NCI-H510A treated with DMSO at 0.1 percent for 48 hours (cell line): ENCODE results near the gene RAB3A.
A peak's percentile ranks its signal among the peaks of the same experiment; 100 is the strongest.

Experiments
- DNase-seq: peaks from one replicate; lab custom pipeline; 2025; lab: John Stamatoyannopoulos, UW

RAB3A gene, protein sequence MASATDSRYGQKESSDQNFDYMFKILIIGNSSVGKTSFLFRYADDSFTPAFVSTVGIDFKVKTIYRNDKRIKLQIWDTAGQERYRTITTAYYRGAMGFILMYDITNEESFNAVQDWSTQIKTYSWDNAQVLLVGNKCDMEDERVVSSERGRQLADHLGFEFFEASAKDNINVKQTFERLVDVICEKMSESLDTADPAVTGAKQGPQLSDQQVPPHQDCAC

DNA sequence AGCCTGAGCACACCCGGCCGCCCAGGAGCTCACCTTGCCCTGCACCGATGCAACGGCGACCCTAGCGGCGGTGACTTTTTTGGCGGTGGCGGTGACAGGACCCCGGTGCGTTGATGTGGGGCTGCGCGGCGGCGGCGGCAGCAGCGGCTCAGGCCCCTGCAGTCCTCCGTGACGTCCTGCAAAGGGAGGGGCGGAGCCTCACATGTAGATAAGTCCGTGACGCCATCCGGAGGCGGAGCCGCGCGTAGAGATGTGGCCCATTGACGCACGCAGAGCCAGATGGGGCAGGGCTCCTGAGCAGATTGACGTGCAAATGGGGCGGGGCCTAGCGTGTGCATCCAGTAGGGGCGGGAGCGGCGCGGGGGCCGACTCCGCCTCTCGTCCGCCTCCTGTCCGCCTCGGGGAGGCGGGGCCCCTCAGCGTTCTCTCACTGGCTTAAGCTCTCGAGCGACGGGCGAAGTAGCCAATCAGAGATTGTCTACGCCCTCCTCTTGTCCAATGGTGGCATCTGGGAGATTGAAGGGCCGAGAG lies at the start of gene RAB3A:
RAB3A (minus strand) TSS at position 180 of the 531 bp plus-strand sequence. CDS start 1,302 bp downstream, outside the sequence.
- peak; percentile 99 for DNase-seq

DNA sequence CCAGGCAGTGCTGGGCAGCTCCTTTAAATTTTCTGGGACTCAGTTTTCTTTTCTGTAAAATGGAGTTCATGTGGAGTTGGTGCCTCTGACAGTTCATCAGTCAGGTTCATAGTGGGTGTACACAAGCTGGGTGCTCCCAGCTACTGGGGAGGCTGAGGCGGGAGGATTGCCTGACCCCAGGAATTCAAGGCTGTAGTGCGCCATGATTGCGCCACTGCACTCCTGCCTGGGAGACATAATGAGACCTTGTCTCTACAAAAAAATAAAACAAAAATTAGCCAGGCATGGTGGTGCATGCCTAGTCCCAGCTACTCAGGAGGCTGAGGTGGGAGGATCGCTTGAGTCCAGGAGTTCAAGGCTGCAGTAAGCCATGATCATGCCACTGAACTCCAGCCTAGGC lies 49.3 kb upstream of the RAB3A start:
- DNase-seq = no peak

DNA sequence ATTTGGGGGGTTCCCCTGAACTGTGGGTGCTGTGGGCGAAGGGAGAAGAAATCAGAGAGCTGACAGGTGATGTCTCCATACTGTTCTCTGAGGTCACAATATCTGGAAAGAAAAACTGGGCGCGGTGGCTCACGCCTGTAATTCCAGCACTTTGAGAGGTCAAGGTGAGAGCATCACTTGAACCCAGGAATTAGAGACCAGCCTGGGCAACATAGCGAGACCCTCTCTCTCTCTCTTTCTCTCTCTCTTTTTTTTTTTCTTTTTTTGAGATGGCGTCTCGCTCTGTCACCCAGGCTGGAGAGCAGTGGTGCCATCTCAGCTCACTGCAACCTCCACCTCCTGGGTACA lies 48.5 kb upstream of the RAB3A start:
- no peak for DNase-seq

DNA sequence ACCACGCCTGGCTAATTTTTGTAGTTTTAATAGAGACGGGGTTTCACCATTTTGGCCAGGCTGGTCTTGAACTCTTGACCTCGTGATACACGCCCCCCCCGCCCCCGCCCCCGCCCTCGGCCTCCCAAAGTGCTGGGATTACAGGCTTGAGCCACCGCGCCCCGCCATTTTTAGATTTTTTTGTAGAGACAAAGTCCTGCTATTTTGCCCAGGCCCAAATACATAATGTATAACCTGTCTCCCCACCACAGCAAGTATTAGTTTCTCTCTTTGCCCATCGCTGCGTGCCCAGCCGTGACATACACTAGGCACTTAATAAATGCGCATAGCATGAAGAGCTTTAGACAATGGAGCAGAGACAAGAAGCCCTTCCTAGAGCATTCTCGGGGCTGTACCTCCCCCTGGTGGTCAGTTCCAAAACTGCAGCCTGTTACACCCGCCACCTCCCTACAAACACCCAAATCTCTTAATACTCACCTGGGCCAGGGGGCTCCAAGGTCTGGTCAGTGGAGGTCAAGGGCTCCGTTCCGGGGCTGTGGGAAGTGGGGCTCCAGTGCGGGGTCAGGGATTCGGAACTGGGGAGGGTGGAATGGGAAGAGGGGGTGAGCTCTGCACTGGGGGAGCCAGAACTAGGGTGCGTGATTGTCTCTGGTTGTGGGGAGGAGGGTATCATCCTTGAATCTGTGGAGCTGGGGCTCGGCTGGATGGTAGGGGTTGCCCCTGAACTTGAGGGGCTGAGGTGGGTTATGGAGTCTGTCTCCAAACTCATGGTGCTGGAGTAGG lies 47.9 kb upstream of the RAB3A start:
- DNase-seq = peak; percentile 82

DNA sequence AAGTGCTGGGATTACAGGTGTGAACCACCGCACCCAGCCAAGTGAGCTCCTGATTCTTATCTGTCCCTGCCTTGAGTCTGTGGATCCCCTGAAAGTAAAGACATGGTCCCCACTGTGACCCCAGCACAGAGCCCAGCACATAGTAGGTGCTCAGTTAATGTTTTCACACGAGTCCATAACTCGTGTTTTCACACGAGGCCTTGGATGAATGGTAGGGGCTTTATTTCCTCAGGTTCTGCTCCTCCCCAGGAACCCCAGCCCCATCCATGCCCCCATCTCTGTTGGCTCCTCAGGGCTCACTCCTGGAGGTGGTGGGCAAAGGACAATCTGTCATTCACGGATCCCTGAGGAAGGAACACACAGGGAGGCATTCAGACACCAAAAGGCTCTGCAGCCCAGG lies 46.0 kb upstream of the RAB3A start:
- DNase-seq = no peak

DNA sequence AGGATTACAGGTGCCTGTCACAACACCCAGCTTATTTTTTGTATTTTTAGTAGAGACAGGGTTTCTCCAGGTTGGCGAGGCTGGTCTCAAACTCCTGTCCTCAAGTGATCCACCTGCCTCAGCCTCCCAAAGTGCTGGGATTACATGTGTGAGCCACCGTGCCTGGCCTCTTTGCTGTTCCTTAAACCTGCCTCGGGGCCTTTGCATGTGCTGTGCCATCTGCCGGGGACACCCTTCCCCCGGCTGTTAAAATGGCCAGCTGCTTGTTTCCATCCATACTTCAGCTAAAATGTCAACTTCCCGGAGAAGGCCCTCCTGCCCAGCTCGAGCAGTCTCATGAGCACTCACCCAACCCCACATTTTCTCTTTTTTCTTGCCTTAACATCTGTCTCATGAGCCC lies 41.5 kb upstream of the RAB3A start:
- DNase-seq = no peak

DNA sequence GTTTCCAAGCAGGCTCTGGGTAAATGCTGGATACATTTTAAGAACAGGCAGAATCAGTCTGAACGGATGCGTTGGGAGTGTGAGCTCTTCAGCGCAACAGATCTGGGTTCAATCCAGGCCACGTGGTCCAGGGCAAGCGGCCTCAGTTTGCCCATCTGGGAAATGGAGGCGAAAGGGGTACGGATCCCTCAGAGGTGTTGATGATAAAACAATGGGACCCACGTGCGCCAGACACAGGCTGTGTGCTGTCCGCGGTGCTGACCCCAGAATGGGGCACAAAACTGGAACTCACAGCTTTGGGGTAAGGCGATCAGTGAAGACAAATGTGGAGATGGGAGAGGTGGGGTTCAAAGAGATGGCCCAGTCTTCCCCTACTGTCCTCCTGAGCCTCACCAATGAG lies 35.5 kb upstream of the RAB3A start:
- no peak for DNase-seq

DNA sequence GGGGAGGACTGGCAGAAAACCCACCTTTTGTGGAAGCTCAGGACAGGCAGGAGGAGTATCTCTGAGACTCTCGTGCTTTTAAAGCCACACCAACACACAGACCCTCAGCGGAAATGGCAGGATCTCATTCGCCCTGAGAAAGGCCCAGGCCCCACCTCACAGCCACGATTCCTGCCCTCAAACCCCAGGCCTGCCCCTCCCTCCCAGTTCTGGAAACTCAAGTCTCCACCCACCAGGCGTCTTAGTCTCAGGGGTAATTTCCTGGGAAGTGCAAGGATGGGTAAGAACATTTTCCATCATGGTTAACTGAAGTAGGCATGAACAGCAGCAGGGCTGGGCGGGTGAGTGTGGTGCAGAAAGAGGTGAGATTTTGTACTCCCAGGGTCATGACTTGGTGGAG lies 30.4 kb upstream of the RAB3A start:
- no peak for DNase-seq

DNA sequence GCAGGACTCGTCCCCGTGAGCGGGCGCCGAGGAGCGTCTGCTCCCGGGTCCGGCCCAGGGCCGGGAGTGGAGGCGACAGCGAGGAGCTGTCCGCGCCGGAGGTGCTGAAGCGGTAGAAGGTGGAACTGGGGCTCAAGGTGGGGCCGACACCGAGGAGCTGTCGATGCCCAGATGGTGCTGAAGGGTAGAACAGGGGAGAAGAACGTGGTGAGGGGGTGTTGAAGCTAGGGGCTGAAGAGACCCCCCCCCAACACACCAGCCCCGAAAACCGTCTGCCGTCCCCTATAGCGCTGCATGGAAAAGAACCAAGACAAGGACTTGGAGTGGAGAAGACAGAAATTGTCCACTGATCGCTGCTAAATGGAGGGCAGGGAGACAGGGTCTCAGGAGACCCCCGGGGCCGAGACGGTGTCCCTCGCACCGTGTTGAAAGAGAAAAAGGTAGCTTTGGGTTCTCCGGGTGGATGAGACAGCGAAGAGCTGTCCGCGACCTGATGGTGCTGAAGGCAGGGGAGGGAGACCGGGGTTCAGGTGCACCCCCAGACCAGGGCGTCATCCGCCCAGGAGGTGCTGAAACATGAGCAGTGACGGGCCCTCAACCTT lies 29.5 kb upstream of the RAB3A start:
- DNase-seq = peak; percentile 79

DNA sequence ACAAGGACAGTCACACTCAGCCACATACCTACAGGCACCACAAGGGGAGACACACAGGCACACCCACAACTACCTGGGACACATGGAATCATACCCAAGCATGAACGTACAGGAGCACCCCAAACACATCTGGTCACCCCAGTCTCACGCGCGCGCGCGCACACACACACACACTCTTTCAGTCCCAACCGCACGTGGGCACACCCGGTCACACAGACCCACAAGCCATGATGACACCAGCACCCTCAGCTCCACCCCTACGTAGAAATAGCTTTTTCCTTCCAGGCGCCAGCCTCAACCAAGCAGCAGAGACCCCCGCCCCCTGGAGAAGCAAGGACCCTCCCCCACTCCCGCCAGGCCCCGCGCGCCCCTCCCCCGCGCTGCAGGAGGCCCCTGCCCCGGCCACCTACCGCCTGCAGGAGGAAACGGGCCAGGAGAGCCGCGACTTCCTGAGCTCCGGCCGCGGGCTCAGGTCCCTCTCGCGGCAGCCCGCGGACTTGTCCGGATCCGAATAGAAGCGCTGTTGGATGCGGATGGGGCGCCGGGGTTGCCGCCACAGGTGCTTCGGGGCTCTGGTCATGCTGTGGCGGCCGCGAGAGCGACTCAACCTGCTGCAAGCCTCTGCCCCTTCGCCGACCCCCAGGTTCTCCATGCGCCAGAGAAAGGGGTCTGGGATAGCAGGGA lies 28.8 kb upstream of the RAB3A start:
- peak; percentile 79 for DNase-seq

DNA sequence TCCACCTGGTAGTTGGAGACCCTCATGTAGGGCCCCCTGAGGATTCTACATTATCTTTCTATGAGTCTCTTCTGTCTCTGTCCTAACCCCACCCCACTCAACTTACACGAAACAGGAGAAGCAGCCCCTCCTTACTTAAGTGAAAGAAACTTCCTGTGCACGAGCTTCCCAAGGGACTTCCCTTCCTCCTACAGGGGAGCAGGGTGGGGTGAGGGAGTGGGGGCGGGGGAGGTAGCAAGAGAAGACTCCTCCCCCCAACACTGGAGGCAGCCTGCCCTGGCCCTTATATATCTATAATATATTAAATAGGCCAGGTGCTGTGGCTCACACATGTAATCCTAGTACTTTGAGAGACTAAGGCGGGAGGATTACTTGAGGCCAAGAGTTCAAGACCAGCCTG lies 27.9 kb upstream of the RAB3A start:
- no peak for DNase-seq

DNA sequence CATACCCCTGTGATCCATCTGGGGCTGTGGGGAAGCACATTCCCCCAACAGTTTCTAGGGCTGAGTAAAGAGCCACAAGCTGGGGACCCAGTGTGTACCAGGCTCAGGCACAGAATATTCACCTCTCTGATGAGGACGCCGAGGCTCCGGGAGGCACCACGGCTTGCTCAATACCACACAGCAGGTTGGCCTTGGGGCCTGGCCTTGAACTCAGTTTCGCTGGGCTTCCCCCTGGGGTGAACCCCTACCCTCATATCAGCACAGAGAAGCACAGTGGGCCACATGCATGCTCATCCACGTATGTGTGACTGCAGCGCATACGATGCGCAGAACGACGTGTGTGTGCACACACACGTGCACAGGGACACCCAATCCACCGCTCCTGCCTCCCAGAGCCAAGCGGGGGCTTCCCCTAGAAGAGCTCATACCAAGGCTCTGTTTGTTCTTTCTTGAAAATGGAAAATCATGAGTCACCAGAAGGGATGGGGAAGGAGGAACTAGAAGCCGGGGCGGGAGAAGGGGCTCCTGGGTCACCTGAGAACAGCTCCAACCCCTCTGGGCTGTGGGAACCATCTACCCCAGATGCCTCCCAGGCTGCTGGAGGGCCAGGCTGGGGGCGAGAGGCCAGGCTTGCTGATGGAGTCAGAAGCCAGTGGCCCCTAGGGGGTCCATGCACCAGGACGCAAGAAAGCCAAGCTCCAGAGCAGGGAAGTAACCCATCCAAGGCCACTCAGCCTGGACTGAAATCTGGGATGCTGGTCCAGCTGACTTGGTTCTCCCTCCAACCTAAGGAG lies 27.3 kb upstream of the RAB3A start:
- DNase-seq = no peak

DNA sequence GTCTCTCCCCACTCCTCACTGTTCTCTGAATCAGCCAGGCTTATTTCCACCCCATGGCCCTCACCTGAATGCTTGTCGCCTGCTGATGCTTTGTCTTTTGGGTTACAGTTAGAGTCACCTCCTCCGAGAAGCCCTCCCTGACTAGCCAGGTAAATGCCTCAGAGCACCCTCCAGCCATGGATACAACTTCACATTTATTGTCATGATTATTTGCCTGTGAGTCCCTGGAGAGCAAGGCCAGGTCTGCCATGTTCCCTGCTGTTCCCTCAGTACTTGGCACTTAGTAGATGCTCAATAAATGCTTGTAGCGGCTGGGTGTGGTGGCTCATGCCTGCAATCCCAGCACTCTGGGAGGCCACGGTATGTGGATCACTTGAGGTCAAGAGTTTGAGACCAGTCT lies 26.1 kb upstream of the RAB3A start:
- DNase-seq = no peak

DNA sequence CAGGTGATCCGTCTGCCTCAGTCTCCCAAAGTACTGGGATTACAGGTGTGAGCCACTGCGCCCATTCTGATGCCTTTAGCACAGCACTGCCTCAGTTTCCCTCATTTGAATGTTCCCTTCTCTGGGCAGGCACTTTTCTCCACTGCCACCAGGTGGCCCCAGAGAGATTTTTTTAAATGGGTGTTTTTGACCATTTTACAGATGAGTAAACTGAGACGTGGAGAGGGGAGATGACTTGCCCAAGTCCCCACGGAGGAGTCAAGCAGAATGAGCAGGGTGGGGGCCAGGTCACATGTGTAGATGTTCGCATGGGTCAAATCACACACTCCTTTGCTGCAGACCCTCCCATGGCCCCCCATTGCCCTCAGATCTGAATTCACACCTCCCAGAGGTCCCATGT lies 25.6 kb upstream of the RAB3A start:
- no peak for DNase-seq

DNA sequence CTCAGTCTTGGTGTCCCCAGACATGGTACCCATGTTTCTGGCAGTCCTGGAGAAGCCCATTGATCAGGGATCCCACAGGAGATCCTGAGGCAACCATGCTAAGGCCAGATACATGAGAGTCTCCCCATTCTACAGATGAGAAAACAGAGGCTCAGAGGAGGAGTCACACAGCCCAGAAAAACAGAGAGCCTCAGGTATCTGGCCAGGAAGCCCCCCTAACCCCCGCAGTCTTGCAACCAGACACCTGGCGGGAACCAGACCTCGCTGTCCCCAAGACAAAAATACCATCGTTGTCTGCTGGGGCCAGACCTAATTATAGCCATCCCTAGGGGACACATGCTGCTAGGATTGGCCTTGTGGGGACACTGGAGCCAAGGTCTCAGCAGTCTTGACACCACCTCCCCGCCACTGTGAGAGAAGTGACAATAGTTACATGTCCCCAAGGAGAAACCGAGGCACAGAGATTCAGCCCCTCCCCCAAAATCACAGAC lies 24.0 kb upstream of the RAB3A start:
- no peak for DNase-seq

DNA sequence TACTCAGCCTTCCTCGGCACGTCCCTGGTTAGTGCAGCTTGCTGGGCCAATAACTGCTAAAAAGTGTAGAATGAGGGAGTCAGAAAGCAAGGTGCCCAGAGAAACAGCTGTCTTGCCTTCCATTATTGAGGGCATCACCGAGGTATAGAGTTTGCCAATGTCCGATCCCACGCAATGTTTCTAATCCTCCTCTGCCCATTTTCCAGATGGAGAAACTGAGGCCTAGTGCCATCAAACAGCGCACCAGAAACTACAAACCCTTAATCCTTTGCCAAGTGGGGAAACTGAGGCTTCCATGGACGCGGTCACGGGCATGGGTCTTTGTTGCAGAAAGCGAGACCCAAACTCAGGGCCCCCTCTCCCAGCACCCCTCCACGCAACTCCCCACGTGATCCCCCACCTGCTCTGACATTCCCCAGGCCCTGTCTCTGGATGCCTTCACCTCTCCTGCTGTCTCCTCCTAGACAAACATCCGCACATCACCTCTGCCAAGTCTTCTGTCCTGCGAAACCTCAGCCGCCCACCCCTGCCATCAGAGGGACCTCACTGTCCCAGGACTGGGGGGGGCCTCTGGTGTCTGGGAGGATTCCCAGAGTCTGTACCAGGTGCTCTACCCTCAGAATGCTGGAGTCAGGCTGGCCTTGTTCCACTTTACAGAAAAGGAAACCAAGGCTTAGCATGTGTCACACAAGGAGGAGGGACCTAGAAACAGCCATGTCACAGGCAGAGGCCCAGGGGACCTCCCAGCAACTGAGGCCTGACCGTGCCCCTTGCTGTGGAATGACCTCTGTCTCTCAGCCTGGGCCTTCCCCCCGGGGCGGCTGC lies 23.3 kb upstream of the RAB3A start:
- no peak for DNase-seq

DNA sequence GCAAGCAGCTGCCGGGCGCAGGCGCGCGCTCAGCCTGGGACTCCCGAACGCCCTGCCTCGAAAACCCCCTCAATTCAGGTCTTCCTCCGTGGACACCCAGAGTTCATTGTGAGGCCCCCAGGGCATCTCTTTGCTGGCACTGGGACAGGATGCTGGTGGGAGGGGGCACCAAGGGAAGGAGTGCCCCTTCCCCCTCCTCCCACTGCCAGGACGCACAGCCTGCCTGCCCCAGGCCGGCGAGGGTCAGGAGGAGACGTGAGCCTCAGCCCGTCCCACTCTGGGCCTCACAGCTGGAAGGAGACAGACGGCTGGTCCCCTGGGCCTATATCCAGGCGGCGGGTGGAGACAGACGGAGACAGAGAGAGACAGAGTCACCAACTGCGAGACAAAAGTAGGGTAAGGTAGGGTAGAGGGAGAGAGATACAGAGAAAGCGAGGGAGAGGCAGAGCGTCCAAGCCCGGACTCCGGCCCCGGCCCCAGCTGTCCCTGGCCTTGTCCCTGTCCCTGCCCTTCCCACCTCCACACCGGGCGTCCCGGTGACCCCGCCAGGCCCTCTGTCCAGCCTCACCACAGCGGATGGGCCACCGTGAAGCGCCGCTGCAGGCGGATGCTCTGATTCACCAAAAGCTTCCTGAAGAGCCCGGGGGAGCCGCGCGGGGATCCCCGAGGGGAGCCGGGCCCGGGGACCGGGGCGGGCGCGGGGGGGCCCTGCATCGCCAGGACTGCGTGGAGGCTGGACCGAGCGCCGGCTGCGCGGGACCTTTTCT lies 22.0 kb upstream of the RAB3A start, which contains the start of gene PDE4C:
PDE4C (minus strand) TSS at position 737 of the 767 bp plus-strand sequence; CDS start at position 714, 23 bp downstream.
- no peak for DNase-seq

DNA sequence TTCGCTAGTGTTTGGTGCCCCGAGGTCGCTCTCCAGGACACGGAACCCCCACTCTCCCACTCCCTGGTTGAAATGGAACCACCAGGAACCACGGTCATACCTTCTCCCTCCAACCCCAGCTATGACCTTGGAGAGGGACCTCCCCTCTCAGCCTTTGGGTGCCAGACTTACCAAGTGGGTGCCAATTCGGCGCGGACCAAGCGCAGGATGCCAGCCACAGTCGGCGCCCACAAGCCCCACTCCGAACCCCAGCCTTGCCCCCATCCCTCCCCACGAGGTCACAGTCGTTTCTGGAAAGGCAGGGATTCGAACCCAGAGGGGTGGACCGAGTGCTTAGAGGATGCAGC lies 21.5 kb upstream of the RAB3A start:
- no peak for DNase-seq

DNA sequence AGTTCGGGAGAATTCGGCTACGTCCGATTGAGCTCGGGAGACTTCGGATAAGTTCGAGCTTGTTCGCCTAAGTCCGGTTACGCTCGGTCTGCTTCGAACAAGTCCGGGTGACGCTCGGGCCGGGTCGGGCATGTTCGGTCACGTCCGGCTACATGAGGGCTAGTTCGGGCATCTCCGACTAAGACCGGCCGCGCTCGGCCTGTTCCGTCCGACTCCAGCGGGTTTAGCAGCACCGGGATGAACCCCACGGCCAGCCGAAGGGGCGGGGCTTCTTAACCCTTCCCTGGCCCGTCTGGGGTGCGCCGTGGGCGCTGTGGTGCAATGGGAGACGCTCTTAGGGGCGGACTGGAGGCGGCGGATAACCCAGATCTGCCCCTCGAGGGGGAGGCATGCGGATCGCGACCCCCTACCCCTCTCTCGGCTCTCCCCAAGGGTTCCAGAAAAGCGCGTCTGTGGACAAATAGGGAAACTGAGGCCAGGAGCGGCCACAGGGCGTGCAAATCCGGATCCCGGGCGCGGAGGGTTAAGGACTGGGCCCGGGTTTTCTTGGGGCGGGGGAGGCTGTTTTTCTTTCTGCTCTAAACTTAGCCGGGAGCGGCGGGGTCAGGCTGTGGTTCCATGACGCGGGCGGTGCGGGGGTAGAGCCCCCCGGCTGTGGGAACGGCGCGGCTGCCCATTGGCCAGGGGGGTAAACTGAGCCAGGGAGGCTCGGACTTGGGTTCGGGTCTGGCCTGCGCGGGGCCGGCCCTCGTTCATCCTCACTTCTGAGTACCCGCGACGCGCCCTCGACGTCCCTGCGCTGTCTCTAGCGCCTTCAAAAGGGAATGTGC lies 20.9 kb upstream of the RAB3A start:
- DNase-seq = peak; percentile 89
